ENCODE measurements around the gene NDE1. TPM values are rescaled to one million over a fixed set of nuclear protein-coding genes. Genes with fewer than 3 reads are reported as not detected.

NDE1 gene
- total and polyA plus RNA-seq, 2 donors (not counting 1 experiment from before 2014, with no cell fraction given): 33.5 to 149 TPM

GRCh38 chr16:15643048-15643945 lies 6.7 kb upstream of the NDE1 start, which contains the start of gene MARF1:
Gene MARF1 (minus strand): TSS chr16:15643154. CDS start chr16:15639233, 3,921 bp downstream.
- H3K79me2 ChIP-seq (ENCODE audit: control insufficient read depth, insufficient read depth, low read length): peaks cover 35% of the 10 kb centered on the region
- peak; percentile 70 for ATAC-seq (ENCODE audit: low read depth)

More at GRCh38 chr16:15643048-15643945, 6.7 kb upstream of the NDE1 start, which contains the start of gene MARF1:
- ChIA-PET POLR2A (interaction anchor here (0.7 to 2.9 kb wide), 8 partner anchors 8 to 52 kb away, joined by 3 to 36 read pairs (median 7); no protein-coding TSS in a partner anchor), CTCF (interaction anchor here (0.6 to 4.2 kb wide), 26 partner anchors 7 to 217 kb away, joined by 3 to 57 read pairs (median 4); no protein-coding TSS in a partner anchor)
- H4K20me1 ChIP-seq (ENCODE audit: control insufficient read depth, insufficient read depth, low read length, poor library complexity, severe bottlenecking): no peaks in the 10 kb centered on the region
- no peaks in the 10 kb centered on the region for H3K9me3 Mint-ChIP-seq (ENCODE audit: insufficient read depth)
- peaks cover 50% of the 10 kb centered on the region for H3K4me1 Mint-ChIP-seq
- peak within 1 kb of the TSS; percentile 90 for H3K9ac ChIP-seq (ENCODE audit: low read length)
- no peak for TF ChIP-seq EZH2 (IDR thresholded peaks at IDR 0.05; ENCODE audit: borderline replicate concordance, insufficient read depth, low read depth, low read length, poor library complexity, severe bottlenecking)
- TF ChIP-seq CTCF (IDR thresholded peaks at IDR 0.05): peak; percentile 38
- H3K27ac Mint-ChIP-seq: peak within 1 kb of the TSS; percentile 98
- H3K4me1 ChIP-seq (ENCODE audit: control insufficient read depth in 2 of 2, insufficient read depth in 2 of 2, low read length in 2 of 2): peaks cover 40 to 46% of the 10 kb centered on the region in 2 donors
- under 1% methylated on average over 44 of the region's 58 CpGs for WGBS (ENCODE audit: insufficient coverage)
- H3K27me3 Mint-ChIP-seq: no peaks in the 10 kb centered on the region
- peak; percentile 99 for DNase-seq
- H3K4me3 Mint-ChIP-seq: peak within 1 kb of the TSS; percentile 95
- H3K27ac ChIP-seq (ENCODE audit: low read length in 2 of 2): peak within 1 kb of the TSS; percentile 93 to 100
- H3K9me3 ChIP-seq (ENCODE audit: control extremely low read depth in 1 of 3, control insufficient read depth in 2 of 3, insufficient read depth in 1 of 3, low read length in 2 of 3): no peaks in the 10 kb centered on the region
- peak within 1 kb of the TSS; percentile 71 for H3K4me2 ChIP-seq (replicated peaks; ENCODE audit: low read depth, low read length, poor library complexity, severe bottlenecking)
- H3K27me3 ChIP-seq (replicated peaks in 1 of 4; ENCODE audit: control extremely low read depth in 1 of 4, control insufficient read depth in 3 of 4, insufficient read depth in 4 of 4, low read length in 3 of 4): no peaks in the 10 kb centered on the region
- intact Hi-C loops (cut with micrococcal nuclease): loop anchor here (5.0 kb wide), 1 partner anchor 59 kb away; no protein-coding TSS in a partner anchor
- peaks cover 0 to 10% of the 10 kb centered on the region in 2 experiments for H3K36me3 ChIP-seq (replicated peaks in 1 of 2; ENCODE audit: control extremely low read depth in 1 of 2, control insufficient read depth in 1 of 2, extremely low read depth in 1 of 2, insufficient read depth in 2 of 2, low read length in 1 of 2)
- peak within 1 kb of the TSS; percentile 87 to 96 (median 90) for H3K4me3 ChIP-seq (ENCODE audit: control extremely low read depth in 1 of 5, extremely low read depth in 1 of 5, insufficient read depth in 1 of 5, low read depth in 2 of 5, low read length in 4 of 5)
- H2AFZ ChIP-seq (ENCODE audit: insufficient read depth, low read depth, low read length, poor library complexity, severe bottlenecking): peak within 1 kb of the TSS; percentile 68
